KOPT-K1 (cell line): ENCODE results near the gene BACH2.
"Not testable (repeated sequence)": the region's sequence is repeated elsewhere in the genome, so short reads cannot be mapped to it uniquely, and the experiment has no call there.

ENCODE experiments used
- H3K27ac ChIP-seq: fragments of 200-600 bp; sonication (generic); 2 replicates; pipeline ENCODE4 v1.5.1; 2016; ENCODE audit warnings: antibody characterized with exemption, mild to moderate bottlenecking, low read depth, low read length; ENCODE audit not compliant: poor library complexity, severe bottlenecking
- H3K36me3 ChIP-seq: fragments of 200-600 bp; sonication (generic); 2 replicates; pipeline ENCODE4 v1.5.1; 2017; ENCODE audit warnings: antibody characterized with exemption, mild to moderate bottlenecking, low read length, moderate library complexity; ENCODE audit not compliant: insufficient read depth
- H3K9me3 ChIP-seq: fragments of 200-600 bp; sonication (generic); 2 replicates; pipeline ENCODE4 v1.5.1; 2017; ENCODE audit warnings: antibody characterized with exemption, low read length, mild to moderate bottlenecking; ENCODE audit not compliant: insufficient read depth, poor library complexity, severe bottlenecking

BACH2 gene

GRCh38 chr6:90296341-90297114 lies at the start of gene BACH2:
Gene BACH2 (minus strand): TSS chr6:90296843. CDS start chr6:90008844, 287,999 bp downstream.
- Histone ChIP-seq H3K9me3 (no peaks in the 10 kb centered on the region), H3K27ac (peak within 1 kb of the TSS; percentile 48)

GRCh38 chr6:90343576-90343975 lies 46.9 kb upstream of the BACH2 start:
- Histone ChIP-seq H3K27ac (no peak overlapping the region), H3K36me3 (no peaks in the 10 kb centered on the region), H3K9me3 (no peaks in the 10 kb centered on the region)

More at GRCh38 chr6:90296341-90297114, at the start of gene BACH2:
- no peaks in the 10 kb centered on the region for H3K36me3 ChIP-seq

- Histone ChIP-seq H3K9me3 (peaks cover 8% of the 10 kb centered on the region), H3K36me3 (no peaks in the 10 kb centered on the region), H3K27ac (no peak overlapping the region)
These were observed 41.8 kb upstream of the BACH2 start for GRCh38 chr6:90338409-90338808.

- Histone ChIP-seq H3K9me3 (peaks cover 8% of the 10 kb centered on the region), H3K27ac (no peak overlapping the region), H3K36me3 (no peaks in the 10 kb centered on the region)
These were observed 39.8 kb upstream of the BACH2 start for GRCh38 chr6:90336388-90336947.

- Histone ChIP-seq H3K36me3 (no peaks in the 10 kb centered on the region), H3K9me3 (peaks cover 8% of the 10 kb centered on the region), H3K27ac (no peak overlapping the region)
These were observed 37.3 kb upstream of the BACH2 start for GRCh38 chr6:90333928-90334327.

- H3K9me3 ChIP-seq, H3K27ac ChIP-seq, H3K36me3 ChIP-seq: not testable (repeated sequence)
These were observed 36.4 kb upstream of the BACH2 start for GRCh38 chr6:90332978-90333543.

GRCh38 chr6:90329386-90330077 lies 32.9 kb upstream of the BACH2 start:
- H3K27ac ChIP-seq = no peak overlapping the region
- peaks cover 8% of the 10 kb centered on the region for H3K9me3 ChIP-seq
- no peaks in the 10 kb centered on the region for H3K36me3 ChIP-seq

GRCh38 chr6:90328004-90328403 lies 31.4 kb upstream of the BACH2 start:
- Histone ChIP-seq H3K27ac (no peak overlapping the region), H3K9me3 (no peaks in the 10 kb centered on the region)

GRCh38 chr6:90326404-90327057 lies 29.9 kb upstream of the BACH2 start:
- no peaks in the 10 kb centered on the region for H3K9me3 ChIP-seq
- H3K36me3 ChIP-seq = no peaks in the 10 kb centered on the region
- no peak overlapping the region for H3K27ac ChIP-seq

More at GRCh38 chr6:90328004-90328403, 31.4 kb upstream of the BACH2 start:
- no peaks in the 10 kb centered on the region for H3K36me3 ChIP-seq

- Histone ChIP-seq H3K9me3 (no peaks in the 10 kb centered on the region), H3K36me3 (no peaks in the 10 kb centered on the region), H3K27ac (no peak overlapping the region)
These were observed 27.1 kb upstream of the BACH2 start for GRCh38 chr6:90323706-90324105.

- H3K27ac ChIP-seq = no peak overlapping the region
- no peaks in the 10 kb centered on the region for H3K9me3 ChIP-seq
- no peaks in the 10 kb centered on the region for H3K36me3 ChIP-seq
These were observed 26.4 kb upstream of the BACH2 start for GRCh38 chr6:90322976-90323474.

GRCh38 chr6:90319979-90320685 lies 23.5 kb upstream of the BACH2 start:
- Histone ChIP-seq H3K27ac (no peak overlapping the region), H3K36me3 (no peaks in the 10 kb centered on the region), H3K9me3 (no peaks in the 10 kb centered on the region)

GRCh38 chr6:90319044-90319443 lies 22.4 kb upstream of the BACH2 start:
- Histone ChIP-seq H3K27ac (no peak overlapping the region), H3K9me3 (no peaks in the 10 kb centered on the region), H3K36me3 (no peaks in the 10 kb centered on the region)

GRCh38 chr6:90315986-90316385 lies 19.3 kb upstream of the BACH2 start:
- Histone ChIP-seq H3K9me3 (no peaks in the 10 kb centered on the region), H3K27ac (no peak overlapping the region), H3K36me3 (no peaks in the 10 kb centered on the region)
